K562 (cell line): Measurements from ENCODE around the gene MSL2. TPM values are rescaled to one million over a fixed set of nuclear protein-coding genes. Genes with fewer than 3 reads are reported as not detected.

ENCODE experiments used
- CBFB ChIP-seq: sonication (generic); formaldehyde crosslinking; IDR thresholded peaks from 2 replicates; pipeline ENCODE4 v1.4.0; 2020; ENCODE audit warnings: mild to moderate bottlenecking, missing genetic modification reagents
- CBX1 ChIP-seq: sonication (generic); IDR thresholded peaks from 2 replicates; pipeline ENCODE4 v1.6.1; 2016; ENCODE audit warnings: antibody characterized with exemption, low read depth, mild to moderate bottlenecking
- EP400 ChIP-seq: fragments of 450-650 bp; IDR thresholded peaks from 2 replicates; pipeline ENCODE4 v1.6.1; 2017; ENCODE audit warnings: antibody characterized with exemption, mild to moderate bottlenecking, moderate library complexity
- HSF4 ChIP-seq: fragments of 250-450 bp; sonication (Bioruptor Pico); IDR thresholded peaks from 2 replicates; pipeline ENCODE4 v2.1.2; 2022; ENCODE audit warnings: mild to moderate bottlenecking, moderate library complexity, borderline replicate concordance
- KDM4B ChIP-seq, 2 experiments: fragments of 450-650 bp in 1 of 2; sonication (generic) in 1 of 2; IDR thresholded peaks; 2 replicates each; pipeline ENCODE4 v1.6.1; 2016 to 2017; ENCODE audit warnings: borderline replicate concordance in 2 of 2, antibody characterized with exemption in 1 of 2, low read depth in 1 of 2, mild to moderate bottlenecking in 1 of 2
- KLF13 ChIP-seq: fragments of 450-650 bp; IDR thresholded peaks from 2 replicates; pipeline ENCODE4 v1.6.1; 2016; ENCODE audit warnings: missing genetic modification characterization, low read depth, mild to moderate bottlenecking, missing compliant biosample characterization, moderate library complexity, borderline replicate concordance
- MBD2 ChIP-seq: sonication (generic); IDR thresholded peaks from 2 replicates; pipeline ENCODE4 v1.6.1; 2016; ENCODE audit warnings: low read depth, borderline replicate concordance
- MXI1 ChIP-seq: IDR thresholded peaks from 2 replicates; pipeline ENCODE4 v1.6.1; 2011; ENCODE audit warnings: low read depth, mild to moderate bottlenecking, improper control_type of control experiment, low read length
- MYBL2 ChIP-seq, 2 experiments: fragments of 450-650 bp in 1 of 2; sonication (generic) in 1 of 2; formaldehyde crosslinking in 1 of 2; IDR thresholded peaks; 2 replicates each; pipeline versions ENCODE4 v1.6.1 to v1.8.1; 2017 to 2022; ENCODE audit warnings: borderline replicate concordance in 1 of 2, inconsistent platforms in 1 of 2, low read depth in 1 of 2, mild to moderate bottlenecking in 1 of 2, missing genetic modification reagents in 1 of 2, moderate library complexity in 1 of 2
- NR1H2 ChIP-seq: sonication (generic); formaldehyde crosslinking; IDR thresholded peaks from 2 replicates; pipeline ENCODE4 v1.4.0; 2020; ENCODE audit warnings: mild to moderate bottlenecking, missing genetic modification reagents
- NR2C1 ChIP-seq, 2 experiments: fragments of 450-650 bp; IDR thresholded peaks; 2 replicates each; pipeline ENCODE4 v1.6.1; 2017; ENCODE audit warnings: mild to moderate bottlenecking in 2 of 2, antibody characterized with exemption in 1 of 2, inconsistent platforms in 1 of 2, missing compliant biosample characterization in 1 of 2, missing genetic modification characterization in 1 of 2
- PHF8 ChIP-seq: fragments of 200-600 bp; sonication (generic); IDR thresholded peaks from 2 replicates; pipeline ENCODE4 v1.6.1; 2012; ENCODE audit warnings: mixed run types, mild to moderate bottlenecking, inconsistent platforms, low read length, moderate library complexity, borderline replicate concordance
- PTBP1 ChIP-seq: fragments of 200-400 bp; formaldehyde crosslinking; IDR thresholded peaks from 2 replicates; pipeline ENCODE4 v1.6.1; 2017; ENCODE audit warnings: low read depth, low read length
- PURB ChIP-seq: sonication (generic); formaldehyde crosslinking; IDR thresholded peaks from 2 replicates; pipeline ENCODE4 v1.9.0; 2021; ENCODE audit warnings: low read depth, mild to moderate bottlenecking, missing genetic modification reagents
- TARDBP ChIP-seq: fragments of 450-650 bp; IDR thresholded peaks from 2 replicates; pipeline ENCODE4 v1.6.1; 2016
- TCF15 ChIP-seq: fragments of 250-450 bp; sonication (Bioruptor Pico); IDR thresholded peaks from 2 replicates; pipeline ENCODE4 v1.8.0; 2022; ENCODE audit warnings: moderate library complexity, mild to moderate bottlenecking, inconsistent platforms
- TRIM24 ChIP-seq, 2 experiments: fragments of 450-650 bp; IDR thresholded peaks; 2 replicates each; pipeline ENCODE4 v1.6.1; 2016
- ZBTB2 ChIP-seq: fragments of 450-650 bp; IDR thresholded peaks from 2 replicates; pipeline ENCODE4 v1.6.1; 2016; ENCODE audit warnings: antibody characterized with exemption
- ZNF224 ChIP-seq: sonication (generic); formaldehyde crosslinking; IDR thresholded peaks from 2 replicates; pipeline ENCODE4 v1.8.0; 2022; ENCODE audit warnings: mild to moderate bottlenecking, missing genetic modification reagents
- ZNF280B ChIP-seq: fragments of 250-450 bp; sonication (Bioruptor Pico); IDR thresholded peaks from 2 replicates; pipeline ENCODE4 v1.5.1; 2021; ENCODE audit warnings: mild to moderate bottlenecking
- ZNF449 ChIP-seq: fragments of 250-450 bp; sonication (Bioruptor Pico); IDR thresholded peaks from 2 replicates; pipeline ENCODE4 v1.8.0; 2022; ENCODE audit warnings: moderate library complexity, mild to moderate bottlenecking, inconsistent platforms
- polyA plus RNA-seq, 8 experiments: library from polyadenylated mRNA; depleted of rRNA in 4 of 8; stranded (reverse) in 5 of 8; unstranded in 3 of 8; fragments of >200 nt; fragmentation: Nextera tagmentation in 2 of 8; fragmentation: Illumina TruSeq in 1 of 8; extraction: Ambion mirVana in 2 of 8; extraction: Trizol in 1 of 8; gene quantifications; 2 replicates each; pipeline versions ENCODE4 v1.2.1 to v1.2.3, GENCODE V29; 2011 to 2014; ENCODE audit warnings: inconsistent platforms in 1 of 8, missing spikeins in 1 of 8
- total RNA-seq, 7 experiments: library from RNA; depleted of rRNA in 6 of 7; stranded (reverse); fragments of >200 nt in 6 of 7; fragmentation: Illumina TruSeq in 2 of 7; extraction: Trizol in 2 of 7; gene quantifications; 2 replicates each; pipeline versions ENCODE4 v1.2.1 to v1.2.3, GENCODE V29; 2011 to 2021; ENCODE audit warnings: low replicate concordance in 1 of 7

The MSL2 gene
- total and polyA plus RNA-seq, 9 of the 15 experiments (the other 6 are each of a cell fraction or from before 2014, with no cell fraction given), result 1.9 to 19.9 (median 9.1) TPM

GRCh38 chr3:136196401-136197158 is 445 bp upstream of the MSL2 start (continued):
- TF ChIP-seq ZBTB2, result peak; percentile 99
- peak; percentile 65; the same call in 1 of the 2 replicates for TF ChIP-seq MXI1
- no peak for TF ChIP-seq TCF15 (CRISPR knock-in tag)
- TF ChIP-seq PHF8, result peak; percentile 91
- peak; percentile 34; the same call in 1 of the 2 replicates for TF ChIP-seq NR2C1 (IDR thresholded peaks at IDR 0.05)
- TF ChIP-seq NR2C1 (tag; IDR thresholded peaks at IDR 0.05), result 0 out of 2 replicates have a peak, but pooled peaks have one; percentile 15
- TF ChIP-seq MBD2, result peak; percentile 63; the same call in 1 of the 2 replicates
- TF ChIP-seq TRIM24 (IDR thresholded peaks at IDR 0.05), result peak in 1 of 2 experiments; percentile 68; a peak in 3 of 4 replicates
- peak; percentile 83; the same call in 1 of the 2 replicates for TF ChIP-seq CBFB (CRISPR knock-in tag)
- TF ChIP-seq ZNF449, result no peak
- 0 out of 2 replicates have a peak, but pooled peaks have one; percentile 21 for TF ChIP-seq NR1H2 (CRISPR knock-in tag)
- TF ChIP-seq KLF13 (tag), result no peak
- no peak for TF ChIP-seq ZNF280B (CRISPR knock-in tag)
- no peak for TF ChIP-seq MYBL2 (IDR thresholded peaks at IDR 0.05; ENCODE audit: low read depth)
- TF ChIP-seq MYBL2 (CRISPR knock-in tag; IDR thresholded peaks at IDR 0.05; ENCODE audit: borderline replicate concordance), result no peak
- no peak for TF ChIP-seq TARDBP
- no peak for TF ChIP-seq PURB (CRISPR knock-in tag)
- no peak for TF ChIP-seq HSF4 (CRISPR knock-in tag)
- TF ChIP-seq PTBP1, result no peak
- TF ChIP-seq ZNF224, result peak; percentile 77; the same call in 1 of the 2 replicates
- peak; percentile 91 for TF ChIP-seq CBX1
- TF ChIP-seq EP400, result peak; percentile 99
- TF ChIP-seq KDM4B (IDR thresholded peaks at IDR 0.05; ENCODE audit: borderline replicate concordance in 2 of 2, low read depth in 1 of 2), result no peak
